NCI-H146 treated with DMSO at 0.1 percent for 48 hours (cell line): ENCODE measurements around the gene PLEKHF1.
"Not testable (repeated sequence)": the region's sequence is repeated elsewhere in the genome, so short reads cannot be mapped to it uniquely, and the experiment has no call there.

Experiments
- DNase-seq: peaks from one replicate; lab custom pipeline; 2025; ENCODE audit not compliant: unreplicated experiment; lab: John Stamatoyannopoulos, UW

PLEKHF1 gene

GRCh38 chr19:29663861-29664752 lies 1.2 kb upstream of the PLEKHF1 start:
- DNase-seq = no peak

GRCh38 chr19:29664753-29665214 lies 477 bp upstream of the PLEKHF1 start:
- DNase-seq = no peak

- DNase-seq = peak; percentile 10
Measured at GRCh38 chr19:29665826-29666577, 741 bp downstream of the PLEKHF1 start.

- DNase-seq = no peak
Measured at GRCh38 chr19:29666578-29667386, 1.5 kb downstream of the PLEKHF1 start.

GRCh38 chr19:29667387-29667783 lies 2.1 kb downstream of the PLEKHF1 start:
- no peak for DNase-seq

GRCh38 chr19:29667901-29668341 lies 2.7 kb downstream of the PLEKHF1 start:
- no peak for DNase-seq

GRCh38 chr19:29668746-29669609 lies 3.7 kb downstream of the PLEKHF1 start:
- no peak for DNase-seq

GRCh38 chr19:29670255-29670654 lies 5.0 kb downstream of the PLEKHF1 start:
- no peak for DNase-seq

- DNase-seq = not testable (repeated sequence)
Measured at GRCh38 chr19:29671026-29671392, 5.7 kb downstream of the PLEKHF1 start.

- peak; percentile 23 for DNase-seq
Measured at GRCh38 chr19:29671393-29672160, 6.3 kb downstream of the PLEKHF1 start.

- DNase-seq = no peak
Measured at GRCh38 chr19:29672319-29672932, 7.2 kb downstream of the PLEKHF1 start.

GRCh38 chr19:29672933-29673336 lies 7.7 kb downstream of the PLEKHF1 start:
- no peak for DNase-seq

- DNase-seq = no peak
Measured at GRCh38 chr19:29673451-29674371, 8.4 kb downstream of the PLEKHF1 start.

GRCh38 chr19:29674374-29675119 lies 9.3 kb downstream of the PLEKHF1 start:
- DNase-seq = no peak

GRCh38 chr19:29675120-29675649 lies 9.9 kb downstream of the PLEKHF1 start:
- DNase-seq = no peak

GRCh38 chr19:29675650-29676186 lies 10.5 kb downstream of the PLEKHF1 start:
- DNase-seq = no peak

GRCh38 chr19:29676586-29676985 lies 11.3 kb downstream of the PLEKHF1 start:
- no peak for DNase-seq
